SK-N-MC (cell line): ENCODE results near the gene ME3.

Experiments
- EZH2 ChIP-seq: fragments of 200-600 bp; sonication (generic); IDR thresholded peaks from one replicate; pipeline ENCODE4 v1.6.1; 2017; ENCODE audit warnings: antibody characterized with exemption
- FOXP2 ChIP-seq: optimal IDR thresholded peaks from 2 replicates; pipeline ENCODE3; 2011; ENCODE audit warnings: mild to moderate bottlenecking, moderate library complexity; ENCODE audit not compliant: insufficient read depth; ENCODE audit errors: extremely low read length, control extremely low read depth
- POLR2AphosphoS5 ChIP-seq: IDR thresholded peaks from 2 replicates; pipeline ENCODE4 v1.6.1; 2012; ENCODE audit warnings: mild to moderate bottlenecking, low read depth, low read length, borderline replicate concordance

DNA sequence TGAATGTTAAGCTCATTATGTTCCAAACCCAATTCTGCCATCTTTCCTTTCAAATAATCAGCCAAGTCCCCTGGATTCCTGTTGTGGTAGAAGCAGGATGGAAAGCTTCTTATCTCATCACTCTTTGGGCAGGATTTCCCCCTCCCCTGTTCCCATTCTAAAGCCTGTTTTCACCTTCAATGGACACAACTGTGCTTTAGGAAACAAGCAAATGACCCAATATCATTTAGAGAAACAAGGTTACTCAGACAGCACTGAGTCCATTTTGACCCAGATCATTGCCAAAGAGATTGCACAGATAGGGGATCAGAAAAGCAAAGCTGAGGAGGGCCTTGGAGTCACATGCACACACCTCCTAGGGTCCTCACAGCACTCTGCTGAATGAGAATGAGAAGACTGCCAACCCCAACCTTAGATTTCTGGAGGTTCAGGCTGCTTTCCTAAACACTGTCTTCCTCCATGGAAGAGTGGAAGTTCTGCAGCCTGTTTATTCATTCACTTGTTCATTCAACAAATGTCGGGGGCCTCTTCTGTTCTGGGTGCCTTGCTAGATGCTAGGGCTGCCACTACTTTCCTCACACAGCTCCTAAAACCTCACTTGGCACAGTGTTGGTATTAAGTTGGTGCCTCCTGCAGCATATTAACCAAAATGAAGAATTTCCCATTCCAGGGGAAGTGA is 95.3 kb downstream of the ME3 start:
- no peak for TF ChIP-seq POLR2AphosphoS5
- TF ChIP-seq EZH2, result no peak
- TF ChIP-seq FOXP2, result no peak
